ENCODE data around the gene MICALL2.

- TF ChIP-seq POLR2A (IDR thresholded peaks at IDR 0.05; ENCODE audit: low read depth, low read length) (no peak), POLR2AphosphoS5 (IDR thresholded peaks at IDR 0.05; ENCODE audit: low read depth, low read length) (no peak)
Measured at GRCh38 chr7:1402110-1402790, 57.0 kb downstream of the MICALL2 start.

All from GM12892 (cell line).